GM12874 (cell line): Measurements from ENCODE around the gene DCXR.

ENCODE experiments used
- TF ChIP-seq, protein P1 (sequence below): IDR thresholded peaks from 2 replicates; pipeline ENCODE4 v1.5.1; 2011; ENCODE audit warnings: low read depth, mild to moderate bottlenecking, control low read depth, low read length, moderate library complexity; ENCODE audit not compliant: insufficient read depth

The DCXR gene

DNA sequence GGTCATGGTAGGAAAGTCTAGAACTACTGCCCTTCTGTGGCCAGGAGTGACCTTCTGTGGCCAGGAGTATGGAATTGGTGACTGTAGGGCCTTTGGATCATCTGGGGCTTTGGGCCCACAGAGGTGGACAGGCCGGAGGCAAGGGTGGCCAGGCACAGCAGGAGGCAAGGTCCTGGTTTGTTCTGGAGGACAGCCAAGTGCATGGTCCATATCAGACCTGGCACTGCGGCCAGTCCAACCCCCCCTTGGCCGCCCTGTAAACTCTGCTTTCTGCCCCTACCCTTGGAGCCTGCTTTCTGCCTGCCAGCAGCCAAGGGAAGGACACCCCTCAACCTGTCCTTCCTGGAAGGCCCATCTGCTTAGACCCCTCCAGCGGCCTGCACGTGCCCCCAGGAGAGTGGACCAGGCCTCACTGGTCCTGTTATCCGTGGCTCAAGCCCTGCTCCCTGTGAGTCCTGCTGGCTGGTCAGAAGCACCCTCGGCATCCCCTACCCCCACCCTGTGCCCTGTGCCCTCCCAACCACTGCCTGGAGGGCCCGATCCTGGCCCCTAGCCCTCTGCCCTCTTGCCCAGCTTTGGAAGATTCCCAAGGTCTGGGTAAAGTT is 2.3 kb upstream of the DCXR start:
- TF ChIP-seq, protein P1, sequence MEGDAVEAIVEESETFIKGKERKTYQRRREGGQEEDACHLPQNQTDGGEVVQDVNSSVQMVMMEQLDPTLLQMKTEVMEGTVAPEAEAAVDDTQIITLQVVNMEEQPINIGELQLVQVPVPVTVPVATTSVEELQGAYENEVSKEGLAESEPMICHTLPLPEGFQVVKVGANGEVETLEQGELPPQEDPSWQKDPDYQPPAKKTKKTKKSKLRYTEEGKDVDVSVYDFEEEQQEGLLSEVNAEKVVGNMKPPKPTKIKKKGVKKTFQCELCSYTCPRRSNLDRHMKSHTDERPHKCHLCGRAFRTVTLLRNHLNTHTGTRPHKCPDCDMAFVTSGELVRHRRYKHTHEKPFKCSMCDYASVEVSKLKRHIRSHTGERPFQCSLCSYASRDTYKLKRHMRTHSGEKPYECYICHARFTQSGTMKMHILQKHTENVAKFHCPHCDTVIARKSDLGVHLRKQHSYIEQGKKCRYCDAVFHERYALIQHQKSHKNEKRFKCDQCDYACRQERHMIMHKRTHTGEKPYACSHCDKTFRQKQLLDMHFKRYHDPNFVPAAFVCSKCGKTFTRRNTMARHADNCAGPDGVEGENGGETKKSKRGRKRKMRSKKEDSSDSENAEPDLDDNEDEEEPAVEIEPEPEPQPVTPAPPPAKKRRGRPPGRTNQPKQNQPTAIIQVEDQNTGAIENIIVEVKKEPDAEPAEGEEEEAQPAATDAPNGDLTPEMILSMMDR: no peak

DNA sequence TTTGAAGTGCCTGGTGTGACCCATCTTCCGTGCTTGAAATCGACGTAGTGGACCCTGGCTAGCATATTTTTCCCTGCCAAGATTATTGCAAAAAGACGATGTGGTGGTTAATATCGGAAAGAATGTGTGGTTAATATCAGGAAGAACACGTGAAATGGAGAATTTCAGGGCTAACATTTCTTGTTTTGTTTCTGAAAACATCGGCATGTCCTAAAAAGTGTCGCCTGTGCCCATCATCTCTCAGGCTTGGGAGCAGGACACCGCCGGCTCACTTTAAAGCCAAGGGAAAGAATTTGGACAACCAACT is 345 bp upstream of the DCXR start:
- TF ChIP-seq, protein P1: no peak

- TF ChIP-seq, protein P1: no peak
These were observed 834 bp downstream of the DCXR start for GRCh38 chr17:82036634-82037091.

DNA sequence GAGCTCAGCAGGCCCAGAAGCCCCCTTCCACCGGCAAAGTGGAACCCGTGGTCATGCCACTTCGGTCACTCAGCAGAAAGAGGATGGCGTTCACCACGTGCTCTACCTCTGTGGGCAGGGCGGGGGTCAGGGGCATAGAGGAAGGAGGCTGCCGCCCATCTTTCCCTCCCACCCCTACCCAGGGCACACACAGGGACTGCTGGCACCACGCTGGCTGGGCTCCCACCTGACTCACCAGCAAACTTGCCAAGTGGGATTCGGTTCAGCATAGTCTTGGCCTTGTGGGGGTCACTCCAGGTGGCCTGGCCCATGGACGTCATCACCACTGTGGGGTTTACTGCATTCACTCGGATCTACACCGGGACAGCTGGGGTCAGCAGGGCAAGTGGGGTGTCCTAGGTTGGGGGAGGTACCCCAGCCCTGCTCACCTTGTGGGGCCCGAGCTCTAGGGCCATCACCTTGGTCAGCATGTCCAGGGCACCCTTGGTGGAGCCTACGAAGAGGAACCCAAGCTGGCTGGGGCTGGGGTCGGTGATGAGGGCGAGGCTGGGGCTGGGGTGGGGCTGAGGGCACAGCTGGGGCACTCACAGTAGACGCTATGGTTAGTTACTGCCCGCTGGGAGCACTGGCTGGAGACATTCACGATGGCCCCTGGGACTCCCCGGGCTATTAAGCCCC is 1.4 kb downstream of the DCXR start:
- TF ChIP-seq, protein P1: no peak

- TF ChIP-seq, protein P1: no peak
These were observed 2.0 kb downstream of the DCXR start for GRCh38 chr17:82035488-82035887.

DNA sequence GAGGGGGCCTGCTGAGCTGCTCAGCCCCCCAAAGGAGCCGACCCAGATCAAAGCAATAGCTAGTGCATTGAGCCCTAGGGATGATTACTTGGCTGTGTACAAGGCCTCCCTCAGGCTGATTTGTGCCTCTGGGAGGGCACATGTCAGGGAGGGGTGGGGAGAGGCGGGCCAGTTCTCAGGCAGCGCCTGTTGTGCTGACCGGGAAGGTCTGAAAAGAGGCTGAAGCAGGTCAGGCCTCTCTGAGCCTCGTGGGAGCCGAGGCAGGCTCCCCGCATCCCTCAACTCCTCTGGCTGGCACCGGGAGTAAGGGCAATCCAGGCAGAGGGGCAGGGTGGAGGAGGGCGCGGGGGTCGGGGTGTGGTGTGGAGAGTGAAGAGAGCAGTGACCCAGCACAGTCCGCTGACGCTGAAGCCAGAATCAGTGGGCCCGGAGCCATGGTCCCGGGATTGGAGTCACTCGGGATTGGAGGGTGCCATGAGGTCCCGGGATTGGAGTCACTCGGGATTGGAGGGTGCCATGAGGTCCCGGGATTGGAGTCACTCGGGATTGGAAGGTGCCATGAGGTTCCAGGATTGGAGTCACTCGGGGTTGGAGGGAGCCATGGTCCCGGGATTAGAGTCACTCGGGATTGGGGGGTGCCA is 3.0 kb downstream of the DCXR start:
- TF ChIP-seq, protein P1: no peak

DNA sequence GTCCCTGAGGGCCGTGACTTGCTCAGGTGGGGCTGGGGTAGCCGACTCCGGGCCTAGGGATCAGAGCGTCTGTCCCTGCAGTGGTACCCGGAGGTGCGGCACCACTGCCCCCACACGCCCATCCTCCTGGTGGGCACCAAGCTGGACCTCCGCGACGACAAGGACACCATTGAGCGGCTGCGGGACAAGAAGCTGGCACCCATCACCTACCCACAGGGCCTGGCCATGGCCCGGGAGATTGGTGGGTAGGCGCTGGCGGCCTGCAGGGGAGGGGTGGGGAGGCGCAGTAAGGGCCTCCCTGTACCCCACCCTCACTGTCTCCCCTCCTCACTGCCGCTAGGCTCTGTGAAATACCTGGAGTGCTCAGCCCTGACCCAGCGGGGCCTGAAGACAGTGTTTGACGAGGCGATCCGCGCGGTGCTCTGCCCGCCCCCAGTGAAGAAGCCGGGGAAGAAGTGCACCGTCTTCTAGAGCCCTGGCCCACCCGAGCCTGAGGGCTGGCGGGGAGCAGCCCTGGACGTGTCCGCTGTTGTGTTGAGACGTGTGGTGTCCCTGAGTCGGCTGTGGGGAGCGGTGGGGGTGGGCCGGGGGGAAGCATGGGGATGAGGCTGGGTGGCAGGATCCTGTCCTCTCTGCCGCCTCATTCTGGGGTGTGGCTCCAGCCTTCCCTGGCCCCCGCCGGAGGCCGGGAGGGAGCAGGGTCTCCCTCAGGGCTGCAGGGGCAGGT is 4.0 kb downstream of the DCXR start:
- TF ChIP-seq, protein P1: no peak
